ENCODE measurements around the gene CXCL6. TPM values are rescaled to one million over a fixed set of nuclear protein-coding genes. Genes with fewer than 3 reads are reported as not detected.
A peak's percentile ranks its signal among the peaks of the same experiment; 100 is the strongest.

CXCL6 gene
- total and polyA plus RNA-seq, 4 donors: 4.2 to 21.5 (median 6.4) TPM

- WGBS, 2 donors: 61 to 74% methylated on average over 5 of the region's 5 CpGs
- TF ChIP-seq CTCF (IDR thresholded peaks at IDR 0.05; ENCODE audit: control extremely low read depth, extremely low read depth): no peak
- ATAC-seq (ENCODE audit: insufficient read depth, low FRiP score) (no peak), DNase-seq (no peak)
- Histone ChIP-seq H3K9ac (ENCODE audit: insufficient read depth in 1 of 2, low read length in 2 of 2) (no peak overlapping the region), H3K4me3 (no peak overlapping the region), H3K36me3 (ENCODE audit: control insufficient read depth in 4 of 4, insufficient read depth in 4 of 4, low read length in 4 of 4) (no peaks in the 10 kb centered on the region), H3K27ac (ENCODE audit: low read depth in 1 of 2, low read length in 1 of 2) (no peak overlapping the region), H3K9me3 (ENCODE audit: control insufficient read depth in 4 of 4, insufficient read depth in 3 of 4, low read length in 3 of 4) (no peaks in the 10 kb centered on the region), H3K4me1 (ENCODE audit: control insufficient read depth in 5 of 5, insufficient read depth in 5 of 5, low read length in 5 of 5) (peaks cover 0 to 16% (median 0%) of the 10 kb centered on the region in 5 donors), H3K27me3 (ENCODE audit: control insufficient read depth in 3 of 3, insufficient read depth in 3 of 3, low read length in 2 of 3) (peaks cover 0 to 9% (median 7%) of the 10 kb centered on the region in 3 donors)
These were observed 29.1 kb downstream of the CXCL6 start for GRCh38 chr4:73865431-73866096.

GRCh38 chr4:73866246-73866645 is 29.8 kb downstream of the CXCL6 start:
- H3K9me3 ChIP-seq (ENCODE audit: control insufficient read depth in 4 of 4, insufficient read depth in 3 of 4, low read length in 3 of 4): no peaks in the 10 kb centered on the region
- H3K9ac ChIP-seq (ENCODE audit: insufficient read depth in 1 of 2, low read length in 2 of 2): no peak overlapping the region
- no peak for TF ChIP-seq CTCF (IDR thresholded peaks at IDR 0.05; ENCODE audit: control extremely low read depth, extremely low read depth)
- H3K4me3 ChIP-seq: no peak overlapping the region
- H3K27ac ChIP-seq (ENCODE audit: low read depth in 1 of 2, low read length in 1 of 2): no peak overlapping the region
- H3K36me3 ChIP-seq (ENCODE audit: control insufficient read depth in 4 of 4, insufficient read depth in 4 of 4, low read length in 4 of 4): no peaks in the 10 kb centered on the region
- no peak for DNase-seq
- H3K4me1 ChIP-seq (ENCODE audit: control insufficient read depth in 5 of 5, insufficient read depth in 5 of 5, low read length in 5 of 5): peaks cover 0 to 16% (median 0%) of the 10 kb centered on the region in 5 donors
- WGBS, 2 donors: 47 to 68% methylated on average over 2 of the region's 2 CpGs
- ATAC-seq (ENCODE audit: insufficient read depth, low FRiP score): no peak
- peaks cover 0 to 11% (median 7%) of the 10 kb centered on the region in 3 donors for H3K27me3 ChIP-seq (ENCODE audit: control insufficient read depth in 3 of 3, insufficient read depth in 3 of 3, low read length in 2 of 3)

- Histone ChIP-seq H3K9ac (ENCODE audit: insufficient read depth in 1 of 2, low read length in 2 of 2) (no peak overlapping the region), H3K27ac (ENCODE audit: low read depth in 1 of 2, low read length in 1 of 2) (no peak overlapping the region), H3K27me3 (ENCODE audit: control insufficient read depth in 3 of 3, insufficient read depth in 3 of 3, low read length in 2 of 3) (peaks cover 0 to 11% (median 7%) of the 10 kb centered on the region in 3 donors), H3K36me3 (ENCODE audit: control insufficient read depth in 4 of 4, insufficient read depth in 4 of 4, low read length in 4 of 4) (no peaks in the 10 kb centered on the region), H3K4me3 (no peak overlapping the region), H3K9me3 (ENCODE audit: control insufficient read depth in 4 of 4, insufficient read depth in 3 of 4, low read length in 3 of 4) (no peaks in the 10 kb centered on the region), H3K4me1 (ENCODE audit: control insufficient read depth in 5 of 5, insufficient read depth in 5 of 5, low read length in 5 of 5) (peaks cover 0 to 16% (median 0%) of the 10 kb centered on the region in 5 donors)
- no peak for TF ChIP-seq CTCF (IDR thresholded peaks at IDR 0.05; ENCODE audit: control extremely low read depth, extremely low read depth)
- WGBS, 2 donors: 75 to 91% methylated on average over 3 of the region's 3 CpGs
- DNase-seq (peak in 1 of 3 donors; percentile 18), ATAC-seq (ENCODE audit: insufficient read depth, low FRiP score) (no peak)
These were observed 31.3 kb downstream of the CXCL6 start for GRCh38 chr4:73867783-73868182.

All from lung (tissue), 12 donors.